Measurements from ENCODE around the gene KCNN3.

GRCh38 chr1:154861607-154862094 lies 8.4 kb downstream of the KCNN3 start:
- no peak for TF ChIP-seq CTCF (IDR thresholded peaks at IDR 0.05 in 4 of 5, conservative IDR thresholded peaks at IDR 0.05 in 1 of 5)
- TF ChIP-seq POLR2A (IDR thresholded peaks at IDR 0.05), result peak; percentile 58 to 78
